ENCODE measurements around the gene RASL10B. TPM values are rescaled to one million over a fixed set of nuclear protein-coding genes. Genes with fewer than 3 reads are reported as not detected.

Gene RASL10B
- total RNA-seq, 6 experiments from 2014 or later, result 1.7 to 5.0 (median 1.8) TPM

DNA sequence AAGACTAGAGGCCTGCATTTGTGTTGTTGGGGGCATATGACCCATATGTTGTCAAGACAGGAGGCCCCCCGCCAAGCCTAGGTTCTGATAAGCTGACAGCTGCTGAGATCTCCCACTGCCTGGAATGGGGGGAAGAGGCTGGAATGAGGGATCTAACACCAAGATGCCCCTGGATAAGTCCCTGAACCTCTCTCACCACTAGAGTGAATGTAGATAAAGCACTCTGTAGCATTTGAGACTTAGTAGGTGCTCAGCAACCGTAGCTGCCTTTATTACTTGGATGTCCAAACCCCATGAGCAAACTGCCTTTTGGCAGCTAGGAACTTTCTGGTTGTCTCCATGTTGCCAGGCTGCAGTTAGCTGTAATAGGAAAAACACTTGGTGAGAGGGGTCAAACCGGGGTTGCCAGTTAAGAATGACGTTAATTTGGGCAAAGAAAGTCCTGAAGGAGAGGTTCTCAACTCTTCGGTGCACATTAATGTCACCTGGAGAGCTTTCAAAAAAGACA is 4.4 kb upstream of the RASL10B start:
- Mint-ChIP-seq H3K27me3 (ENCODE audit: insufficient read depth) (peaks cover 5% of the 10 kb centered on the region; the same call in 1 of the 2 replicates), H3K4me1 (ENCODE audit: low read depth) (peaks cover 49% of the 10 kb centered on the region), H3K4me3 (no peak overlapping the region), H3K9me3 (no peaks in the 10 kb centered on the region), H3K36me3 (ENCODE audit: low read depth) (peaks cover 17% of the 10 kb centered on the region), H3K27ac (peak overlapping the region; percentile 86)
- TF ChIP-seq, protein P1, sequence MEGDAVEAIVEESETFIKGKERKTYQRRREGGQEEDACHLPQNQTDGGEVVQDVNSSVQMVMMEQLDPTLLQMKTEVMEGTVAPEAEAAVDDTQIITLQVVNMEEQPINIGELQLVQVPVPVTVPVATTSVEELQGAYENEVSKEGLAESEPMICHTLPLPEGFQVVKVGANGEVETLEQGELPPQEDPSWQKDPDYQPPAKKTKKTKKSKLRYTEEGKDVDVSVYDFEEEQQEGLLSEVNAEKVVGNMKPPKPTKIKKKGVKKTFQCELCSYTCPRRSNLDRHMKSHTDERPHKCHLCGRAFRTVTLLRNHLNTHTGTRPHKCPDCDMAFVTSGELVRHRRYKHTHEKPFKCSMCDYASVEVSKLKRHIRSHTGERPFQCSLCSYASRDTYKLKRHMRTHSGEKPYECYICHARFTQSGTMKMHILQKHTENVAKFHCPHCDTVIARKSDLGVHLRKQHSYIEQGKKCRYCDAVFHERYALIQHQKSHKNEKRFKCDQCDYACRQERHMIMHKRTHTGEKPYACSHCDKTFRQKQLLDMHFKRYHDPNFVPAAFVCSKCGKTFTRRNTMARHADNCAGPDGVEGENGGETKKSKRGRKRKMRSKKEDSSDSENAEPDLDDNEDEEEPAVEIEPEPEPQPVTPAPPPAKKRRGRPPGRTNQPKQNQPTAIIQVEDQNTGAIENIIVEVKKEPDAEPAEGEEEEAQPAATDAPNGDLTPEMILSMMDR (IDR thresholded peaks at IDR 0.05), result no peak
- no peak for DNase-seq

DNA sequence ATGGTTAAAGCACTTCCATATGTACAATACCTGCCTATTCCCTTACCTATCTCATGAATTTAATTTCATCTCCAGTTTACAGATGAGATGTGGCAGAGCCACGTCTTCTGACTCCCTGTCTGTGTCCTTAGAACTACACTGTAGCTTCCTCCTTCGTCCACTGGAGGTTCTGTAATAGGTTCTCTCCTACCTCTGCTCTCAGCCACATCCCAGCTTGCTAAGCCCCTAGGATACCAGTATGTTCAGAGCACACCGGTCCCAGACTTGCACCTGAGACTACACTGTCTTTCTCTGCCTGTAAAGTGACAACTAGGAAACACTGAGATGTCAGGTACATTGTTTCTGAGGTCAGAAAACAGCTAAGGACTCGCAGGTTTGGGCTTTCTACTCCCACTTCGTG is 3.8 kb upstream of the RASL10B start:
- TF ChIP-seq, protein P1 (IDR thresholded peaks at IDR 0.05), result no peak
- Mint-ChIP-seq H3K27ac (peak overlapping the region; percentile 86), H3K4me1 (ENCODE audit: low read depth) (peaks cover 49% of the 10 kb centered on the region), H3K4me3 (no peak overlapping the region), H3K9me3 (no peaks in the 10 kb centered on the region), H3K36me3 (ENCODE audit: low read depth) (peaks cover 17% of the 10 kb centered on the region), H3K27me3 (ENCODE audit: insufficient read depth) (peaks cover 5% of the 10 kb centered on the region; the same call in 1 of the 2 replicates)
- DNase-seq, result no peak

DNA sequence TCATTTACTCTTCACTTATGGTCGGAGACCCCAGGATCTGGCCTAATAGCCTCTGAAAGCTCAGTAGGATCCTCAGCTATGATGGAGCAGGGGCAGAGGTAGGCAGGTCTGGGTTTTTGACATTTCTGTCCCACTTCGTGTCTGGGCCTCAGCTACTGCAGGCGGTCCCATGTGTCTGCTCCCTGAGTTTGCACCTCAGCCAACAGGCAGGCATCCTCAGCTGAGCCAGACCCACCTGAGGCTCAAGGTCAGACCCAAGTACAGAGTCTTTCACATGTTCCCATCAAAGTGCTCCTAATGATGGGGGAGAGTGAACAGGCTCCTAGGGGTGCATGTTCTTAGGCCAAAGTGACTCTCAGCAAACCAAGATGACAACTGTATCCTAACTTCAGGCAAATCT is 2.9 kb upstream of the RASL10B start:
- Mint-ChIP-seq H3K36me3 (ENCODE audit: low read depth) (peaks cover 17% of the 10 kb centered on the region), H3K27ac (no peak overlapping the region), H3K4me3 (no peak overlapping the region), H3K4me1 (ENCODE audit: low read depth) (peaks cover 49% of the 10 kb centered on the region), H3K27me3 (ENCODE audit: insufficient read depth) (peaks cover 5% of the 10 kb centered on the region; the same call in 1 of the 2 replicates), H3K9me3 (no peaks in the 10 kb centered on the region)
- no peak for DNase-seq
- TF ChIP-seq, protein P1 (IDR thresholded peaks at IDR 0.05), result no peak

DNA sequence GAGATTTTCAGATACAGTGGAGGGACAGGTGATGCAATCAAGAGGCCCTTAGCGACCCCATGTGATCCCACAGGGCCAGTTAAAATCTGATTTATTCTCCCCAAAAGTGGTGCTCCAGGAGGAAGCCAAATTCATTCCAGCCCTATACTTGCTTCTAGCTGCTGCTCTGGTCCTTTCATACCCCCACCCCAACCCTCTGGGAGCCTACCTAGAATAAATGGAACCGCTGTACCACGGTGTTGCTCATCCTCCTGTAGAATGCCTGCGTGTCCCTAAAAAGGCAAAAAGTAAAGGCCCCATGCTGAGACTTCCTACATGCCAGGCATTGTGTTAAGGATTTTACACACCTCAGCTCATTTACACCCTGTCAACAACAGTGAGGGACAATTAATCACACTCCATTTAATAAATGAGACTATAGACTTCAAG is 2.0 kb upstream of the RASL10B start:
- Mint-ChIP-seq H3K4me1 (ENCODE audit: low read depth) (peaks cover 49% of the 10 kb centered on the region), H3K4me3 (no peak overlapping the region), H3K27me3 (ENCODE audit: insufficient read depth) (peaks cover 5% of the 10 kb centered on the region), H3K27ac (no peak overlapping the region), H3K9me3 (no peaks in the 10 kb centered on the region), H3K36me3 (ENCODE audit: low read depth) (peaks cover 12% of the 10 kb centered on the region)
- TF ChIP-seq, protein P1 (IDR thresholded peaks at IDR 0.05), result no peak
- DNase-seq, result no peak

DNA sequence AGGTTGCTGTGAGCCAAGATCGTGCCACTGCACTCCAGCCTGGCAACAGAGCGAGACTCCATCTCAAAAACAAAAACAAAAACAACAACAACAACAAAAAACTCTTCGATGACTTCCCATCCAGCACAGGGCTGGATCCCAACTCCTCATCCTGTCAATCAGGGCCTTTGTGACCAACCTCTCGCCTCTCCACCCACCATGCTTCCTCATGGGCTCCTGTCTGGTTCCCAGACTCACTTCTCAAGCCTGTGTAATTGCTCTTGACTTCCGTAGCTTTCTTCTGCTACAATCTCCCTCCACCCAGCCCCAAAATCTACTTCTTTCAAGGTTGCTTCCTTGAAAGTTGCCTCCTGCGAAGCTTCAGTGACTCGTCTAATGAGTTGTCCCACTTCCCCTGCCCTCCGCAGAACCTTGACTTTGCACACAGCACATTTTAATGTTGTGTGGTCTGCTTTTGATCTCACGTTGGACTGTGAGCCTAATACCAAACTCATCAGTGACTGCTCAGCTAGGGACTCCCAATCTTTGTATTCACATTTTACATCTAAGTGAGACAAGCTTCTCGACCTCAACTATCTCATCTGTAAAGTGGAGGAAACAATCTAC is 936 bp upstream of the RASL10B start:
- Mint-ChIP-seq H3K4me3 (peak overlapping the region; percentile 80), H3K36me3 (ENCODE audit: low read depth) (0 out of 2 replicates have a peak, but pooled peaks cover 3% of the 10 kb centered on the region), H3K4me1 (ENCODE audit: low read depth) (peaks cover 40% of the 10 kb centered on the region), H3K9me3 (no peaks in the 10 kb centered on the region), H3K27me3 (ENCODE audit: insufficient read depth) (peaks cover 5% of the 10 kb centered on the region), H3K27ac (no peak overlapping the region)
- TF ChIP-seq, protein P1 (IDR thresholded peaks at IDR 0.05), result no peak
- DNase-seq, result no peak

All from HFFc6 (cell line).